ENCODE measurements around the gene YIF1A. TPM values are rescaled to one million over a fixed set of nuclear protein-coding genes. Genes with fewer than 3 reads are reported as not detected.
A peak's percentile ranks its signal among the peaks of the same experiment; 100 is the strongest.

Gene YIF1A
- total RNA-seq, 1 donor from 2014 or later = 146 TPM

DNA sequence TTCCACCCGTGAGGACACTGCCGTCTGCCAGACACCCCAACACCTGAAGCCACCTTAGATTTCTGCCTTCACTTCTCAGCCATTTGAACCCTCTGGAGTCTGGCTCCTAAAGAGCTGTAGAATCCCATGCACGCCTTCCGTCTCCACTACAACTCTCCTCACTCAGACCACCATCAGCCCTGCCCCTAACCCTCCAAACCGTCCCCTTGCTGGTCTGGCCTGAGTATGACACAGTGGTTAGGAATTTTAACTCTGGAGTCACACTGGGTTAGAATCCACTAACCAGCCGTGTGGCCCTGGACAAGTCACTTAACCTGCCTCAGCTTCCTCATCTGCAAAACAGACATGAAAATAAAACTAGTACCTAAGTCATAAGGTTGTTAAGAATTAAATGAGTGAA is 7.9 kb downstream of the YIF1A start:
- Mint-ChIP-seq H3K4me3 (ENCODE audit: unreplicated experiment) (no peak overlapping the region), H3K27ac (ENCODE audit: unreplicated experiment) (no peak overlapping the region), H3K4me1 (ENCODE audit: unreplicated experiment) (peaks cover 37% of the 10 kb centered on the region)

DNA sequence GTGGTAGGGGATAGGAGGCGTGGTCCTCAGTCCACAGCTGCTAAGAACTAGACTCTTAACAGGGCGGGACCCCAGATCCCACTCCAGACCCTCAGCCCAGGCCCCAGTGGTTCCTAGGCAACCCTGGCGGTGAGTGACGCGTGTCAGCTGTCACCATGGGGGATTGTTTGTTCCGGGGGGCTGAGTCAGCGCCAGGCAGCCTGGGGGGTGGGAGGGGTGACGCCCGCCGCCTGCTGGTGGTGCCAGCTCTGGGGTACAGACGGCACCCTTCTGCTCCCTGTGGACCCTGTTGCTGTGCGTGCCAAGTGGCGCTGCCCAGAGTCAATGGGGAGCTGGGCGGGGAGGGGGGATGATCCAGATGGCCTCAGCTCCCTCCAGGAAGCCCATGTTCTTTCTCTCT is 8.5 kb downstream of the YIF1A start:
- Mint-ChIP-seq H3K27ac (ENCODE audit: unreplicated experiment) (no peak overlapping the region), H3K27me3 (ENCODE audit: unreplicated experiment) (no peaks in the 10 kb centered on the region), H3K4me3 (ENCODE audit: unreplicated experiment) (no peak overlapping the region), H3K4me1 (ENCODE audit: unreplicated experiment) (peaks cover 37% of the 10 kb centered on the region), H3K36me3 (ENCODE audit: unreplicated experiment) (peaks cover 4% of the 10 kb centered on the region), H3K9me3 (ENCODE audit: unreplicated experiment) (no peaks in the 10 kb centered on the region)
- TF ChIP-seq, protein P1, sequence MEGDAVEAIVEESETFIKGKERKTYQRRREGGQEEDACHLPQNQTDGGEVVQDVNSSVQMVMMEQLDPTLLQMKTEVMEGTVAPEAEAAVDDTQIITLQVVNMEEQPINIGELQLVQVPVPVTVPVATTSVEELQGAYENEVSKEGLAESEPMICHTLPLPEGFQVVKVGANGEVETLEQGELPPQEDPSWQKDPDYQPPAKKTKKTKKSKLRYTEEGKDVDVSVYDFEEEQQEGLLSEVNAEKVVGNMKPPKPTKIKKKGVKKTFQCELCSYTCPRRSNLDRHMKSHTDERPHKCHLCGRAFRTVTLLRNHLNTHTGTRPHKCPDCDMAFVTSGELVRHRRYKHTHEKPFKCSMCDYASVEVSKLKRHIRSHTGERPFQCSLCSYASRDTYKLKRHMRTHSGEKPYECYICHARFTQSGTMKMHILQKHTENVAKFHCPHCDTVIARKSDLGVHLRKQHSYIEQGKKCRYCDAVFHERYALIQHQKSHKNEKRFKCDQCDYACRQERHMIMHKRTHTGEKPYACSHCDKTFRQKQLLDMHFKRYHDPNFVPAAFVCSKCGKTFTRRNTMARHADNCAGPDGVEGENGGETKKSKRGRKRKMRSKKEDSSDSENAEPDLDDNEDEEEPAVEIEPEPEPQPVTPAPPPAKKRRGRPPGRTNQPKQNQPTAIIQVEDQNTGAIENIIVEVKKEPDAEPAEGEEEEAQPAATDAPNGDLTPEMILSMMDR (IDR thresholded peaks at IDR 0.05) = no peak
- DNase-seq (ENCODE audit: extremely low spot score, unreplicated experiment) = no peak

More for the DNA sequence above, 7.9 kb downstream of the YIF1A start:
- H3K36me3 Mint-ChIP-seq (ENCODE audit: unreplicated experiment) = no peaks in the 10 kb centered on the region
- TF ChIP-seq, protein P1 (IDR thresholded peaks at IDR 0.05) = no peak
- H3K9me3 Mint-ChIP-seq (ENCODE audit: unreplicated experiment) = no peaks in the 10 kb centered on the region
- H3K27me3 Mint-ChIP-seq (ENCODE audit: unreplicated experiment) = no peaks in the 10 kb centered on the region
- DNase-seq (ENCODE audit: extremely low spot score, unreplicated experiment) = no peak

DNA sequence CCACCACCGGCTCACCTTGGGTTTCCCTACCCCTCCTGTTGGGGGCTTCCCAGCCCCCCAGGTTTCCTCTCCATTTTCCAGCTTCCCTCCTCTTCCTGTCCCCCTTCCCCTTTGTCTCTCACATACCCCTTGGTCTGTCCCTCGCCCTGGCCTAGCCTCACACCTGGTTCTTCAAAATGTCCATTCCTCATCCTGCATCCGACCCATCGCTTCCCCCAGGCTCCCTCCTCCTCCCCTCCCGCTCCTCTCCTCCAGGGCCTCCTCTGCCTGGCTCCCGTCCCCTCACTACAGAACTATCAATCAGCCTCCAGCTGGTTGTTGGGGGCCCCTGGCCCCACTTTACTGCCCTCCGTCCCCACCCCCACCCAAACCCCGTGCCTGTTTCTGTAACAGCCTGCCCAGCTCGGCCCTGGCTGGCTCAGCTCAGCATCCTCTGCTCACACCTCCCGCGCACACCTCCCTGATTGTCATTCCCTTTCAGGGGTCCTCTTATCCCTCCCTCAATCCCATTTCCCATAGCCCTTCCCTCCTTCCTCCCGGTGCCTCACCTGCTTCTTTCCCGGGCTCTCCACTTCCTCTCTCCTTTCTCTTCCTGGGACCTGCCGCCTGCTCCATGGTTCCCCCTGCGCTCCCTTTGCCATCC is 9.7 kb downstream of the YIF1A start:
- peak overlapping the region; percentile 61 for H3K4me3 Mint-ChIP-seq (ENCODE audit: unreplicated experiment)
- DNase-seq (ENCODE audit: extremely low spot score, unreplicated experiment) = no peak
- no peaks in the 10 kb centered on the region for H3K9me3 Mint-ChIP-seq (ENCODE audit: unreplicated experiment)
- H3K27me3 Mint-ChIP-seq (ENCODE audit: unreplicated experiment) = no peaks in the 10 kb centered on the region
- peaks cover 8% of the 10 kb centered on the region for H3K36me3 Mint-ChIP-seq (ENCODE audit: unreplicated experiment)
- H3K4me1 Mint-ChIP-seq (ENCODE audit: unreplicated experiment) = peaks cover 37% of the 10 kb centered on the region
- TF ChIP-seq, protein P1 (IDR thresholded peaks at IDR 0.05) = no peak
- peak overlapping the region; percentile 24 for H3K27ac Mint-ChIP-seq (ENCODE audit: unreplicated experiment)

DNA sequence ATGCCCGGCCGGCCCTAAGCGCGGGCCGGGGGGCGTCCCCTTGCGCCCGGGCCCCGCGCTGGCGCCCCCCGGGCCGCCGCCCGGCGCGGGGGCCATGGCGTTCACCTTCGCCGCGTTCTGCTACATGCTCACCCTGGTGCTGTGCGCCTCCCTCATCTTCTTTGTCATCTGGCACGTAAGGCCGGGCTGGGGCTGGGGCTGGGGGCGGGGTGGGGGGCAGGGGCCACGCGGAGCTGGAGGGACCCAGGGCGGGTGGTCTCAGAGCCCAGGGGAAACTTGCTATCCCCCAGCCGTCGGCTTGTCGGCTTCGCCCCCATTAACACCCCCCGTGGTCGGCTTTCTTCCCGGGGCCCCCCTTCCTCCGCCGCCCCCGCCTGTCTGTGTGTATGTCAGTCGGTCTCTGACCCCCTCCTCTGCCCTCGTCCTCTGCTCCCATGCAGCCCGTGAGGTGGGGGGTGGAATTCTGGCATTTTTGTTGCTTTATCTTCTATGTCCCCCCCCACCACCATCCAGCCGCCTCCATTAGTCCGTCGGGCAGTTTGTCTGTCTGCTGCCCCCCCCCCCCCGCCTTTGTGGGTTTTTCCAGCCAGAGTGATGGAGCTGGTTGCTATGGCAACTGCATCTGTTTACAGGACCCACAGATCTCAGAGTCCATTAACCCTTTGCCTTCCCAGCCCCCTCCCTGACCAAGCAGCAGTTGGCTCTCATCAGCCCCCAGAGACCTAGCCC is 10.4 kb downstream of the YIF1A start:
- H3K36me3 Mint-ChIP-seq (ENCODE audit: unreplicated experiment) = peaks cover 14% of the 10 kb centered on the region
- no peaks in the 10 kb centered on the region for H3K27me3 Mint-ChIP-seq (ENCODE audit: unreplicated experiment)
- no peak overlapping the region for H3K27ac Mint-ChIP-seq (ENCODE audit: unreplicated experiment)
- no peak for DNase-seq (ENCODE audit: extremely low spot score, unreplicated experiment)
- TF ChIP-seq, protein P1 (IDR thresholded peaks at IDR 0.05) = no peak
- H3K9me3 Mint-ChIP-seq (ENCODE audit: unreplicated experiment) = no peaks in the 10 kb centered on the region
- H3K4me1 Mint-ChIP-seq (ENCODE audit: unreplicated experiment) = peaks cover 37% of the 10 kb centered on the region
- peak overlapping the region; percentile 61 for H3K4me3 Mint-ChIP-seq (ENCODE audit: unreplicated experiment)
